H1 (cell line): ENCODE data around the gene PIK3R3. TPM values are rescaled to one million over a fixed set of nuclear protein-coding genes. Genes with fewer than 3 reads are reported as not detected.

ENCODE experiments used
- CTCF ChIA-PET: fragments of 300-600 bp; sonication (Branson Sonifier 250); formaldehyde crosslinking; loops from one replicate; lab custom pipeline; 2021; ENCODE audit not compliant: partially characterized antibody; lab: Charles Lee
- POLR2A ChIA-PET: fragments of 300-600 bp; sonication (Branson Sonifier 250); formaldehyde crosslinking; loops from one replicate; lab custom pipeline; 2021; ENCODE audit warnings: inconsistent platforms; ENCODE audit not compliant: partially characterized antibody; lab: Charles Lee
- DNase-seq, 2 experiments: peaks; one replicate each; pipeline versions ENCODE4 v3.0.0 to v3.0.0-alpha.2; 2010 to 2022; ENCODE audit warnings: low spot score in 2 of 2, low read depth in 1 of 2, mixed read lengths in 1 of 2
- FAIRE-seq: peaks from 2 replicates; lab custom pipeline; 2011; peaks lifted over from hg19 to GRCh38; lab: Jason Lieb, UNC
- H2AFZ ChIP-seq: 2 replicates; pipeline ENCODE4 v1.8.1; 2012; ENCODE audit warnings: low read length, inconsistent platforms
- H2AK5ac ChIP-seq: 2 replicates; pipeline ENCODE4 v1.6.1; 2013; ENCODE audit warnings: low read depth, low read length
- H2BK120ac ChIP-seq: replicated peaks from 2 replicates; pipeline ENCODE3; 2013; ENCODE audit warnings: low read depth, low read length, inconsistent platforms
- H2BK12ac ChIP-seq: 2 replicates; pipeline ENCODE4 v1.6.1; 2013; ENCODE audit warnings: low read depth, low read length
- H2BK15ac ChIP-seq: 2 replicates; pipeline ENCODE4 v1.6.1; 2013; ENCODE audit warnings: low read length
- H2BK20ac ChIP-seq: 2 replicates; pipeline ENCODE4 v1.6.1; 2013; ENCODE audit warnings: low read length
- H2BK5ac ChIP-seq: 2 replicates; pipeline ENCODE4 v1.6.1; 2013; ENCODE audit warnings: low read depth, low read length
- H3K14ac ChIP-seq: 2 replicates; pipeline ENCODE4 v1.6.1; 2013; ENCODE audit warnings: inconsistent platforms; ENCODE audit not compliant: insufficient read length
- H3K18ac ChIP-seq: 2 replicates; pipeline ENCODE4 v1.6.1; 2013; ENCODE audit warnings: low read length; ENCODE audit errors: extremely low read depth
- H3K23ac ChIP-seq: 2 replicates; pipeline ENCODE4 v1.6.1; 2013; ENCODE audit warnings: inconsistent platforms; ENCODE audit not compliant: insufficient read length
- H3K23me2 ChIP-seq: 2 replicates; pipeline ENCODE4 v1.6.1; 2013; ENCODE audit warnings: low read depth, low read length
- H3K27ac ChIP-seq: 2 replicates; pipeline ENCODE4 v1.6.1; 2011; ENCODE audit warnings: low read depth, low read length, inconsistent platforms
- H3K27me3 ChIP-seq, 4 experiments: replicated peaks in 1 of 4; 1 replicate in 1 of 4; 2 replicates in 3 of 4; pipeline versions ENCODE4 v1.6.1 to v1.8.1; 2011 to 2013; ENCODE audit warnings: low read length in 3 of 4, mild to moderate bottlenecking in 3 of 4, inconsistent platforms in 2 of 4, mixed read lengths in 2 of 4, moderate library complexity in 1 of 4; ENCODE audit not compliant: control insufficient read depth in 3 of 4, insufficient read depth in 3 of 4; ENCODE audit errors: extremely low read depth in 1 of 4
- H3K36me3 ChIP-seq, 4 experiments: 2 replicates each; pipeline versions ENCODE4 v1.6.1 to v1.8.1; 2011 to 2013; ENCODE audit warnings: mild to moderate bottlenecking in 4 of 4, low read length in 3 of 4, moderate library complexity in 2 of 4, control low read depth in 1 of 4, inconsistent platforms in 1 of 4; ENCODE audit not compliant: insufficient read depth in 4 of 4, control insufficient read depth in 2 of 4
- H3K4ac ChIP-seq: replicated peaks from 2 replicates; pipeline ENCODE3; 2013; ENCODE audit warnings: low read length, low read depth, mixed read lengths, inconsistent platforms; ENCODE audit not compliant: insufficient read length
- H3K4me1 ChIP-seq, 4 experiments: replicated peaks in 1 of 4; 1 replicate in 1 of 4; 2 replicates in 3 of 4; pipeline versions ENCODE4 v1.6.1 to v1.8.1; 2011 to 2013; ENCODE audit warnings: low read length in 3 of 4, inconsistent platforms in 2 of 4, mixed read lengths in 1 of 4; ENCODE audit not compliant: insufficient read depth in 4 of 4, control insufficient read depth in 3 of 4
- H3K4me2 ChIP-seq, 2 experiments: 2 replicates each; pipeline versions ENCODE4 v1.6.1 to v1.8.1; 2011 to 2013; ENCODE audit warnings: low read depth in 2 of 2, low read length in 2 of 2, control low read depth in 1 of 2, inconsistent platforms in 1 of 2, mild to moderate bottlenecking in 1 of 2; ENCODE audit not compliant: insufficient read depth in 1 of 2
- H3K4me3 ChIP-seq, 4 experiments: fragments of 200-600, 300-600 bp in 1 of 4; sonication (generic), shearing (Covaris generic), sonication (Bioruptor Twin) in 1 of 4; 2 replicates each; pipeline versions ENCODE4 v1.5.1 to v1.8.1; 2011 to 2016; ENCODE audit warnings: low read length in 4 of 4, low read depth in 3 of 4, control low read depth in 2 of 4, inconsistent platforms in 2 of 4, mild to moderate bottlenecking in 2 of 4, mixed read lengths in 1 of 4, moderate library complexity in 1 of 4; ENCODE audit not compliant: insufficient read depth in 2 of 4; ENCODE audit errors: extremely low read depth in 1 of 4
- H3K56ac ChIP-seq: replicated peaks from 2 replicates; pipeline ENCODE3; 2013; ENCODE audit warnings: low read depth, mild to moderate bottlenecking, mixed read lengths, low read length, inconsistent platforms; ENCODE audit not compliant: insufficient read length
- H3K79me1 ChIP-seq: 2 replicates; pipeline ENCODE4 v1.6.1; 2013; ENCODE audit warnings: low read depth, low read length, control low read depth
- H3K79me2 ChIP-seq, 2 experiments: 2 replicates each; pipeline versions ENCODE4 v1.6.1 to v1.8.1; 2012 to 2013; ENCODE audit warnings: low read length in 2 of 2, mild to moderate bottlenecking in 2 of 2, inconsistent platforms in 1 of 2; ENCODE audit not compliant: insufficient read depth in 2 of 2, control insufficient read depth in 1 of 2
- H3K9ac ChIP-seq, 4 experiments: replicated peaks in 1 of 4; 1 replicate in 1 of 4; 2 replicates in 3 of 4; pipeline versions ENCODE4 v1.6.1 to v1.8.1; 2011 to 2013; ENCODE audit warnings: low read depth in 3 of 4, low read length in 3 of 4, control low read depth in 2 of 4, mild to moderate bottlenecking in 2 of 4, moderate library complexity in 2 of 4, inconsistent platforms in 1 of 4; ENCODE audit errors: extremely low read depth in 1 of 4
- H3K9me3 ChIP-seq, 2 experiments: 2 replicates each; pipeline versions ENCODE4 v1.6.1 to v1.8.1; 2012 to 2013; ENCODE audit warnings: mild to moderate bottlenecking in 2 of 2, moderate library complexity in 2 of 2, control low read depth in 1 of 2, inconsistent platforms in 1 of 2, low read depth in 1 of 2, low read length in 1 of 2, mixed read lengths in 1 of 2; ENCODE audit not compliant: insufficient read depth in 2 of 2
- H4K20me1 ChIP-seq, 2 experiments: replicated peaks in 1 of 2; 2 replicates each; pipeline versions ENCODE3 to v1.8.1; 2011 to 2013; ENCODE audit warnings: inconsistent platforms in 2 of 2, low read length in 2 of 2, mild to moderate bottlenecking in 1 of 2; ENCODE audit not compliant: insufficient read depth in 2 of 2, control insufficient read depth in 1 of 2
- H4K5ac ChIP-seq: 2 replicates; pipeline ENCODE4 v1.6.1; 2013; ENCODE audit warnings: low read length, low read depth, mixed read lengths, inconsistent platforms; ENCODE audit not compliant: insufficient read length
- H4K8ac ChIP-seq: 2 replicates; pipeline ENCODE4 v1.8.0; 2013; ENCODE audit warnings: mild to moderate bottlenecking, moderate library complexity, low read length, inconsistent platforms; ENCODE audit not compliant: insufficient read depth; ENCODE audit errors: extremely low read depth
- H4K91ac ChIP-seq: replicated peaks from 2 replicates; pipeline ENCODE3; 2013; ENCODE audit warnings: low read length, mixed read lengths, inconsistent platforms; ENCODE audit not compliant: insufficient read length
- CEBPB ChIP-seq: IDR thresholded peaks from 2 replicates; pipeline ENCODE4 v1.6.1; 2012; ENCODE audit warnings: low read depth, low read length
- CHD2 ChIP-seq: IDR thresholded peaks from 2 replicates; pipeline ENCODE4 v1.6.1; 2012; ENCODE audit warnings: low read length, improper control_type of control experiment
- WGBS, 2 experiments: shearing (Covaris generic) in 1 of 2; methylation state at CpG; one replicate each; pipeline versions ENCODE4 v1.1.6 to v1.1.7; 2013 to 2015; ENCODE audit warnings: low lambda C conversion rate in 2 of 2, mixed read lengths in 2 of 2, inconsistent platforms in 1 of 2, low coverage in 1 of 2, missing lambda C conversion rate in 1 of 2; ENCODE audit not compliant: insufficient replicate concordance in 2 of 2, insufficient coverage in 1 of 2, insufficient read length in 1 of 2; ENCODE audit errors: extremely low coverage in 1 of 2, missing lambda C conversion rate in 1 of 2; 5-methylcytosine and 5-hydroxymethylcytosine counted together
- polyA plus RNA-seq, 7 experiments: library from polyadenylated mRNA; depleted of rRNA in 3 of 7; stranded (reverse) in 5 of 7; unstranded in 2 of 7; fragments of >200 nt in 5 of 7; fragments of 200-250 nt in 2 of 7; gene quantifications; 1 replicate in 5 of 7; 2 replicates in 1 of 7; 4 replicates in 1 of 7; pipeline versions ENCODE4 v1.2.1 to v1.2.3, GENCODE V29; 2011 to 2013; ENCODE audit warnings: missing spikeins in 2 of 7, mixed read lengths in 2 of 7
- total RNA-seq: library from RNA; stranded (reverse); fragmentation: NEBNext Ultra II Directional; extraction: Animal tissue kit (Norgen Biotek cat#: 25700); gene quantifications from 2 replicates; pipeline ENCODE4 v1.2.1, GENCODE V29; 2021

The PIK3R3 gene
- total and polyA plus RNA-seq, 2 of the 8 experiments (the other 6 are each of a cell fraction or from before 2014, with no cell fraction given), result 5.3 to 13.6 TPM

DNA sequence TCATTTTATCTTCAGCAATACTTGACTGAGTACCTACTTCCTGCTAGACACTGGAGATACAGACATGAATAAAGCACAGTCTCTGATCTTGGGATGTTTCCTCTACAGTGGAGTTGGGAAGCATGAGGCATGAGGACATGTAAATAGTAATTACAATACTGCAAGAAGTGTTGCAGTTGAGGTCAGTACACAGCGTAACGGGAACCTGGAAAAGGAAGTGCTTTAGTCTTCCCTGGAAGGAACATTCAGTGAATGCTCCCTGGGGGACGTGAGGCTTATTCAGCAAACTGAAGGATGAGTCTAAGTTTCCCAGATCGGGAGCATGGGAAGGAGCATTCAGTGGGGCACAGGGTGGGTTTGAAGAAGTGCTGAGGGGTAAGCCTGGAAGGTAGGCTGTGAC, 112.4 kb downstream of the PIK3R3 start:
- H3K4ac ChIP-seq, result no peak overlapping the region
- H3K9ac ChIP-seq, result no peak overlapping the region
- no peaks in the 10 kb centered on the region for H3K79me2 ChIP-seq
- H3K4me3 ChIP-seq, result no peak overlapping the region
- H3K27me3 ChIP-seq, result no peaks in the 10 kb centered on the region
- H2BK20ac ChIP-seq, result no peak overlapping the region
- FAIRE-seq, result no peak
- H4K20me1 ChIP-seq, result no peaks in the 10 kb centered on the region
- H3K79me1 ChIP-seq, result no peaks in the 10 kb centered on the region
- H3K18ac ChIP-seq, result no peak overlapping the region
- H2BK120ac ChIP-seq, result no peak overlapping the region
- H3K4me2 ChIP-seq, result no peak overlapping the region
- H3K23ac ChIP-seq, result no peak overlapping the region
- ChIA-PET POLR2A (no interaction called here), CTCF (interaction anchor here (1.1 kb wide), 1 partner anchor 9 kb away, joined by 3 read pairs; no protein-coding TSS in a partner anchor)
- H3K14ac ChIP-seq, result no peak overlapping the region
- peaks cover 7 to 31% (median 25%) of the 10 kb centered on the region in 4 experiments; a peak in 6 of 8 replicates for H3K36me3 ChIP-seq
- no peak overlapping the region for H4K91ac ChIP-seq
- DNase-seq, result no peak
- no peak overlapping the region for H3K27ac ChIP-seq
- H3K9me3 ChIP-seq, result peaks cover 0 to 3% of the 10 kb centered on the region in 2 experiments; a peak in 3 of 4 replicates
- WGBS, 2 experiments, result 96% methylated on average over 4 of the region's 4 CpGs; no CpG with 5 or more reads in 1 of the 2 experiments
- H2AK5ac ChIP-seq, result no peak overlapping the region
- H3K23me2 ChIP-seq, result no peaks in the 10 kb centered on the region
- no peak overlapping the region for H4K8ac ChIP-seq
- H2BK12ac ChIP-seq, result no peak overlapping the region
- no peak overlapping the region for H3K56ac ChIP-seq
- H4K5ac ChIP-seq, result no peak overlapping the region
- H2BK15ac ChIP-seq, result no peak overlapping the region
- H2AFZ ChIP-seq, result no peak overlapping the region
- H2BK5ac ChIP-seq, result no peak overlapping the region
- TF ChIP-seq CEBPB (no peak), CHD2 (no peak)
- H3K4me1 ChIP-seq, result peaks cover 0 to 4% (median 2%) of the 10 kb centered on the region in 4 experiments; a peak in 5 of 7 replicates
